Panc1 (cell line): Measurements from ENCODE around the gene OMP. TPM values are rescaled to one million over a fixed set of nuclear protein-coding genes. Genes with fewer than 3 reads are reported as not detected.

ENCODE experiments used
- ATAC-seq: fragments of 200-7000 bp; cut with Tn5 transposase; 2 replicates; pipeline ENCODE4 v1.9.1; 2020; ENCODE audit warnings: mild to moderate bottlenecking, moderate library complexity
- BruUV-seq: library from RNA; stranded (reverse); fragments of 400-500 nt; replicated peaks from 2 replicates; lab custom pipeline; 2021; lab: Mats Ljungman, UMichigan
- CTCF ChIA-PET: fragments of 300-600 bp; sonication (Branson Sonifier 250); formaldehyde crosslinking; loops from one replicate; lab custom pipeline; 2022; ENCODE audit warnings: antibody characterized with exemption; lab: Charles Lee
- POLR2A ChIA-PET: fragments of 300-600 bp; sonication (Branson Sonifier 250); formaldehyde crosslinking; loops from one replicate; lab custom pipeline; 2022; ENCODE audit warnings: antibody characterized with exemption; lab: Charles Lee
- DNase-seq: peaks from one replicate; pipeline ENCODE4 v3.0.0-alpha.2; 2010; ENCODE audit warnings: low read depth, low spot score
- H3K27ac ChIP-seq: 2 replicates; pipeline ENCODE4 v1.5.1; 2011; ENCODE audit warnings: mild to moderate bottlenecking, low read length, inconsistent platforms
- H3K27me3 ChIP-seq: fragments of 200-500 bp; sonication (Bioruptor generic); 2 replicates; pipeline ENCODE4 v1.6.0; 2014; ENCODE audit warnings: low read length, inconsistent platforms; ENCODE audit not compliant: control insufficient read depth, insufficient read depth
- H3K36me3 ChIP-seq: fragments of 200-500 bp; sonication (Bioruptor generic); 2 replicates; pipeline ENCODE4 v1.5.1; 2014; ENCODE audit warnings: inconsistent platforms, mild to moderate bottlenecking, low read length, moderate library complexity; ENCODE audit not compliant: control insufficient read depth, insufficient read depth
- H3K4me1 ChIP-seq: 2 replicates; pipeline ENCODE4 v1.5.1; 2011; ENCODE audit warnings: inconsistent platforms, mild to moderate bottlenecking, low read length, moderate library complexity; ENCODE audit not compliant: control insufficient read depth, insufficient read depth
- H3K4me3 ChIP-seq, 2 experiments: 2 replicates each; pipeline ENCODE4 v1.5.1; 2011 to 2012; ENCODE audit warnings: low read depth in 2 of 2, low read length in 2 of 2, mild to moderate bottlenecking in 2 of 2, inconsistent platforms in 1 of 2, moderate library complexity in 1 of 2
- H3K9me3 ChIP-seq: fragments of 200-500 bp; sonication (Bioruptor generic); 2 replicates; pipeline ENCODE4 v1.5.1; 2014; ENCODE audit warnings: low read depth, mild to moderate bottlenecking, inconsistent platforms, low read length, moderate library complexity; ENCODE audit not compliant: control insufficient read depth, insufficient read depth
- POLR2AphosphoS5 ChIP-seq: IDR thresholded peaks from 2 replicates; pipeline ENCODE4 v1.6.1; 2012; ENCODE audit warnings: mild to moderate bottlenecking, low read depth, low read length, moderate library complexity
- SIN3A ChIP-seq: IDR thresholded peaks from 2 replicates; pipeline ENCODE4 v1.6.1; 2012; ENCODE audit warnings: low read depth, mild to moderate bottlenecking, low read length, moderate library complexity, borderline replicate concordance; ENCODE audit not compliant: insufficient read depth
- TCF7L2 ChIP-seq: IDR thresholded peaks from 2 replicates; pipeline ENCODE4 v1.6.1; 2011; ENCODE audit warnings: mild to moderate bottlenecking, low read depth, low read length, inconsistent platforms
- in situ Hi-C: cut with HindIII; loops from 2 replicates; pipeline ENCODE4 v1.10.0; 2016; ENCODE audit warnings: low sequenced_read_pairs, low pct_unique_long_range_greater_than_20kb
- intact Hi-C: fragments of 100-400 bp; cut with micrococcal nuclease; formaldehyde crosslinking; loops from one replicate; pipeline ENCODE4 v1.10.0; 2022; ENCODE audit not compliant: unreplicated experiment
- total RNA-seq: library from RNA; stranded (reverse); gene quantifications from one replicate; pipeline ENCODE4 v1.2.1, GENCODE V29; 2021; ENCODE audit not compliant: unreplicated experiment
- TF ChIP-seq, protein P1 (sequence below): fragments of 450-650 bp; IDR thresholded peaks from 2 replicates; pipeline ENCODE4 v1.5.1; 2017; ENCODE audit warnings: mild to moderate bottlenecking
- TF ChIP-seq, protein P2 (sequence below), 2 experiments: IDR thresholded peaks; 2 replicates each; pipeline ENCODE4 v1.6.1; 2011 to 2012; ENCODE audit warnings: low read depth in 2 of 2, control low read depth in 1 of 2, low read length in 1 of 2, mild to moderate bottlenecking in 1 of 2, moderate library complexity in 1 of 2; ENCODE audit not compliant: insufficient read depth in 1 of 2

Gene OMP
- total RNA-seq, 1 experiment from 2014 or later: 1.5 TPM

DNA sequence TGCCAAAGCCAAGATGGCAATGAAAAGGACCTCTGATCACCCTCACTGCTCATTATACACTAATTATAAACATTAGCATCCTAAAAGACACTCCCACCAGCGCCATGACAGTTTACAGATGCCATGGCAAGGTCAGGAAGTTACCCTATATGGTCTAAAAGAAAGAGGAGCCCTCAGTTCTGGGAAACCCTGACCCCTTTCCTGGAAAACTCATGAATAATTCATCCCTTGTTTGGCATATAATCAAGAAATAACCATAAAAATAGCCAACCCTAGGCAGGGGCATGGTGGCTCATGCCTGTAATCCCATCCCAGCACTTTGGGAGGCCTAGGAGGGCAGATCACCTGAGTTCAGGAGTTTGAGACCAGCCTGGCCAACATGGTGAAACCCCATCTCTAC is 48.6 kb upstream of the OMP start:
- BruUV-seq: no TSS peak
- ChIA-PET POLR2A (no interaction called here), CTCF (interaction anchor here (3.1 kb wide), 1 partner anchor 37 kb away, joined by 11 read pairs; no protein-coding TSS in a partner anchor)
- Histone ChIP-seq H3K27ac (no peak overlapping the region), H3K4me1 (no peaks in the 10 kb centered on the region), H3K36me3 (no peaks in the 10 kb centered on the region), H3K27me3 (no peaks in the 10 kb centered on the region), H3K4me3 (no peak overlapping the region), H3K9me3 (peaks cover 7% of the 10 kb centered on the region; the same call in 1 of the 2 replicates)
- intact Hi-C loops (no loop called here), in situ Hi-C loops (no loop called here)
- TF ChIP-seq, protein P1, sequence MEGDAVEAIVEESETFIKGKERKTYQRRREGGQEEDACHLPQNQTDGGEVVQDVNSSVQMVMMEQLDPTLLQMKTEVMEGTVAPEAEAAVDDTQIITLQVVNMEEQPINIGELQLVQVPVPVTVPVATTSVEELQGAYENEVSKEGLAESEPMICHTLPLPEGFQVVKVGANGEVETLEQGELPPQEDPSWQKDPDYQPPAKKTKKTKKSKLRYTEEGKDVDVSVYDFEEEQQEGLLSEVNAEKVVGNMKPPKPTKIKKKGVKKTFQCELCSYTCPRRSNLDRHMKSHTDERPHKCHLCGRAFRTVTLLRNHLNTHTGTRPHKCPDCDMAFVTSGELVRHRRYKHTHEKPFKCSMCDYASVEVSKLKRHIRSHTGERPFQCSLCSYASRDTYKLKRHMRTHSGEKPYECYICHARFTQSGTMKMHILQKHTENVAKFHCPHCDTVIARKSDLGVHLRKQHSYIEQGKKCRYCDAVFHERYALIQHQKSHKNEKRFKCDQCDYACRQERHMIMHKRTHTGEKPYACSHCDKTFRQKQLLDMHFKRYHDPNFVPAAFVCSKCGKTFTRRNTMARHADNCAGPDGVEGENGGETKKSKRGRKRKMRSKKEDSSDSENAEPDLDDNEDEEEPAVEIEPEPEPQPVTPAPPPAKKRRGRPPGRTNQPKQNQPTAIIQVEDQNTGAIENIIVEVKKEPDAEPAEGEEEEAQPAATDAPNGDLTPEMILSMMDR: no peak
- TF ChIP-seq POLR2AphosphoS5 (no peak), SIN3A (no peak), TCF7L2 (no peak)
- TF ChIP-seq, protein P2, sequence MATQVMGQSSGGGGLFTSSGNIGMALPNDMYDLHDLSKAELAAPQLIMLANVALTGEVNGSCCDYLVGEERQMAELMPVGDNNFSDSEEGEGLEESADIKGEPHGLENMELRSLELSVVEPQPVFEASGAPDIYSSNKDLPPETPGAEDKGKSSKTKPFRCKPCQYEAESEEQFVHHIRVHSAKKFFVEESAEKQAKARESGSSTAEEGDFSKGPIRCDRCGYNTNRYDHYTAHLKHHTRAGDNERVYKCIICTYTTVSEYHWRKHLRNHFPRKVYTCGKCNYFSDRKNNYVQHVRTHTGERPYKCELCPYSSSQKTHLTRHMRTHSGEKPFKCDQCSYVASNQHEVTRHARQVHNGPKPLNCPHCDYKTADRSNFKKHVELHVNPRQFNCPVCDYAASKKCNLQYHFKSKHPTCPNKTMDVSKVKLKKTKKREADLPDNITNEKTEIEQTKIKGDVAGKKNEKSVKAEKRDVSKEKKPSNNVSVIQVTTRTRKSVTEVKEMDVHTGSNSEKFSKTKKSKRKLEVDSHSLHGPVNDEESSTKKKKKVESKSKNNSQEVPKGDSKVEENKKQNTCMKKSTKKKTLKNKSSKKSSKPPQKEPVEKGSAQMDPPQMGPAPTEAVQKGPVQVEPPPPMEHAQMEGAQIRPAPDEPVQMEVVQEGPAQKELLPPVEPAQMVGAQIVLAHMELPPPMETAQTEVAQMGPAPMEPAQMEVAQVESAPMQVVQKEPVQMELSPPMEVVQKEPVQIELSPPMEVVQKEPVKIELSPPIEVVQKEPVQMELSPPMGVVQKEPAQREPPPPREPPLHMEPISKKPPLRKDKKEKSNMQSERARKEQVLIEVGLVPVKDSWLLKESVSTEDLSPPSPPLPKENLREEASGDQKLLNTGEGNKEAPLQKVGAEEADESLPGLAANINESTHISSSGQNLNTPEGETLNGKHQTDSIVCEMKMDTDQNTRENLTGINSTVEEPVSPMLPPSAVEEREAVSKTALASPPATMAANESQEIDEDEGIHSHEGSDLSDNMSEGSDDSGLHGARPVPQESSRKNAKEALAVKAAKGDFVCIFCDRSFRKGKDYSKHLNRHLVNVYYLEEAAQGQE (IDR thresholded peaks at IDR 0.05; ENCODE audit: insufficient read depth in 1 of 2, low read depth in 2 of 2, low read length in 1 of 2): no peak
- no peak for DNase-seq
- ATAC-seq: no peak

DNA sequence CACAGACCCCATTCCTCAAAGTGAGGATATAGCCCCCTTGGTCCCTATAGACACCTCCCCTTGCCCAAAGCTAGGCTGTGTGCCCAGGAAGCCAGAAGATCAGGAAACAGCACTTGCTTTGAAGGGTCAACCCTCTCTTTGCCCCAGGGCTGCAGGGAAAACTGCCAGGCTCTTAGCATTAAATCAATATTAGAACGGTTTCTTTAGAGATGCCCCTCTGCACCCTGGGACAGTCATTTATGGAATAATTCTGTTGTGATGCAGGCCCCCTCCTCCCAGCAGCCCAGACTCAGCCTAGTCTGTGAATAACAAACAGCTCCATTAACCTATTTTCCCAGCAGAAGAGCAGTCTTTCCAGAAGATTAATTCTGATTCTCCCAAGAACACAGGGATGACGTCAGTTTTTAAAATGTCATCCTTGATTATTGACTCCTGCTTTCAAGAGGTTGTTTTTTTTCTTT is 47.5 kb upstream of the OMP start:
- Histone ChIP-seq H3K27ac (no peak overlapping the region), H3K27me3 (no peaks in the 10 kb centered on the region), H3K4me1 (no peaks in the 10 kb centered on the region), H3K9me3 (peaks cover 7% of the 10 kb centered on the region; the same call in 1 of the 2 replicates), H3K36me3 (no peaks in the 10 kb centered on the region), H3K4me3 (no peak overlapping the region)
- no peak for TF ChIP-seq SIN3A
- TF ChIP-seq, protein P1: no peak
- TF ChIP-seq POLR2AphosphoS5: no peak
- TF ChIP-seq, protein P2 (IDR thresholded peaks at IDR 0.05; ENCODE audit: insufficient read depth in 1 of 2, low read depth in 2 of 2, low read length in 1 of 2): no peak
- no peak for TF ChIP-seq TCF7L2
- no peak for DNase-seq
- ATAC-seq: no peak
- ChIA-PET CTCF (interaction anchor here (0.6 to 3.1 kb wide), 2 partner anchors 36 to 60 kb away, joined by 3 to 11 read pairs; no protein-coding TSS in a partner anchor), POLR2A (no interaction called here)
- no TSS peak for BruUV-seq
- intact Hi-C loops (no loop called here), in situ Hi-C loops (no loop called here)
